Upper lobe of left lung (tissue), 4 donors: Measurements from ENCODE around the gene SCN5A.

Source experiments
- POLR2A ChIP-seq, 4 donors: fragments of 450-650 bp; IDR thresholded peaks; one replicate each; pipeline ENCODE4 v1.5.1; 2016 to 2017; ENCODE audit warnings: antibody characterized with exemption in 4 of 4, mild to moderate bottlenecking in 2 of 4
- POLR2AphosphoS5 ChIP-seq, 2 donors: sonication (generic); formaldehyde crosslinking; IDR thresholded peaks; one replicate each; pipeline ENCODE4 v1.5.1; 2017; ENCODE audit warnings: antibody characterized with exemption in 2 of 2
- TF ChIP-seq, protein P1 (sequence below), 6 experiments: fragments of 450-650 bp in 4 of 6; fragments of 200-600 bp in 2 of 6; sonication (generic) in 2 of 6; IDR thresholded peaks; one replicate each; pipeline ENCODE4 v1.5.1; 2016 to 2019; ENCODE audit warnings: antibody characterized with exemption in 6 of 6

DNA sequence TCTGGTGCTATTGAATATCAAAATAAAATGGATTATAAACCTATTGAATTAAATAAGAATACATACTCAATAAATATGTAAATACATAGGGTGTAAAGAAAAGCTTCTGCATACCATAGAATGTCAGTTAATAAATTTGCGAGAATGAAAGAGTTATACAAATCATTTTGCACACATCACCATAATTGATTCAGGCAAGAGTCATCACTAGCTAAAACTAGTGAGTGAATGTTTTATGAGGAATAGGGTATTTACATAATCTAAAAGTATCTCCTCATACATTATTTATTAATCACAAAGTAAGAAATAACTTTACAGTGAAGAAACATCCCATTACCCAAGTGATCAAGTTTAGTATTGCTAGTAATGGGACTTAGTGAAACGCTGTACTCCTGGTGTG, 139.8 kb downstream of the SCN5A start:
- TF ChIP-seq, protein P1, sequence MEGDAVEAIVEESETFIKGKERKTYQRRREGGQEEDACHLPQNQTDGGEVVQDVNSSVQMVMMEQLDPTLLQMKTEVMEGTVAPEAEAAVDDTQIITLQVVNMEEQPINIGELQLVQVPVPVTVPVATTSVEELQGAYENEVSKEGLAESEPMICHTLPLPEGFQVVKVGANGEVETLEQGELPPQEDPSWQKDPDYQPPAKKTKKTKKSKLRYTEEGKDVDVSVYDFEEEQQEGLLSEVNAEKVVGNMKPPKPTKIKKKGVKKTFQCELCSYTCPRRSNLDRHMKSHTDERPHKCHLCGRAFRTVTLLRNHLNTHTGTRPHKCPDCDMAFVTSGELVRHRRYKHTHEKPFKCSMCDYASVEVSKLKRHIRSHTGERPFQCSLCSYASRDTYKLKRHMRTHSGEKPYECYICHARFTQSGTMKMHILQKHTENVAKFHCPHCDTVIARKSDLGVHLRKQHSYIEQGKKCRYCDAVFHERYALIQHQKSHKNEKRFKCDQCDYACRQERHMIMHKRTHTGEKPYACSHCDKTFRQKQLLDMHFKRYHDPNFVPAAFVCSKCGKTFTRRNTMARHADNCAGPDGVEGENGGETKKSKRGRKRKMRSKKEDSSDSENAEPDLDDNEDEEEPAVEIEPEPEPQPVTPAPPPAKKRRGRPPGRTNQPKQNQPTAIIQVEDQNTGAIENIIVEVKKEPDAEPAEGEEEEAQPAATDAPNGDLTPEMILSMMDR (IDR thresholded peaks at IDR 0.05) = no peak
- no peak for TF ChIP-seq POLR2A (IDR thresholded peaks at IDR 0.05)
- TF ChIP-seq POLR2AphosphoS5 (IDR thresholded peaks at IDR 0.05) = no peak
